Stimulated activated CD4-positive, alpha-beta T cell treated with anti-CD3 and anti-CD28 coated beads, TNF-alpha, amount 100 ng/mL, for 4 hours (primary cell): ENCODE data around the gene STING1.
"Not testable (repeated sequence)": the region's sequence is repeated elsewhere in the genome, so short reads cannot be mapped to it uniquely, and the experiment has no call there.

ENCODE experiments used
- DNase-seq, 3 experiments: peaks; one replicate each; pipeline ENCODE4 v3.0.0-alpha.2; 2020; ENCODE audit warnings: low read depth in 3 of 3

Gene STING1

GRCh38 chr5:139482050-139482889 lies at the start of gene STING1:
Gene STING1 (minus strand): TSS chr5:139482758. CDS start chr5:139481704, 1,054 bp downstream.
- no peak for DNase-seq

- no peak for DNase-seq
These were observed 49.2 kb upstream of the STING1 start for GRCh38 chr5:139531772-139532169.

GRCh38 chr5:139530079-139530478 lies 47.5 kb upstream of the STING1 start:
- DNase-seq = not testable (repeated sequence)

GRCh38 chr5:139528695-139529094 lies 46.1 kb upstream of the STING1 start:
- DNase-seq = not testable (repeated sequence)

- not testable (repeated sequence) for DNase-seq
These were observed 45.4 kb upstream of the STING1 start for GRCh38 chr5:139527896-139528467.

GRCh38 chr5:139527090-139527470 lies 44.5 kb upstream of the STING1 start:
- not testable (repeated sequence) for DNase-seq

GRCh38 chr5:139526309-139527089 lies 43.9 kb upstream of the STING1 start:
- not testable (repeated sequence) for DNase-seq

GRCh38 chr5:139525586-139526308 lies 43.2 kb upstream of the STING1 start:
- not testable (repeated sequence) for DNase-seq

GRCh38 chr5:139524940-139525585 lies 42.5 kb upstream of the STING1 start:
- DNase-seq = no peak

GRCh38 chr5:139524446-139524845 lies 41.9 kb upstream of the STING1 start:
- no peak for DNase-seq

GRCh38 chr5:139523635-139524445 lies 41.3 kb upstream of the STING1 start:
- no peak for DNase-seq

- DNase-seq = peak; percentile 77 to 93 (median 80)
These were observed 35.4 kb upstream of the STING1 start for GRCh38 chr5:139517683-139518564.

GRCh38 chr5:139514486-139514856 lies 31.9 kb upstream of the STING1 start:
- no peak for DNase-seq

- DNase-seq = no peak
These were observed 31.4 kb upstream of the STING1 start for GRCh38 chr5:139513852-139514485.

- peak; percentile 50 to 69 (median 69) for DNase-seq
These were observed 30.9 kb upstream of the STING1 start for GRCh38 chr5:139513434-139513833.

GRCh38 chr5:139512786-139513390 lies 30.3 kb upstream of the STING1 start:
- DNase-seq = no peak

GRCh38 chr5:139504722-139505121 lies 22.2 kb upstream of the STING1 start:
- not testable (repeated sequence) for DNase-seq

GRCh38 chr5:139503879-139504278 lies 21.3 kb upstream of the STING1 start:
- not testable (repeated sequence) for DNase-seq
